Parathyroid adenoma (tissue), 2 donors: ENCODE results near the gene PITPNM1.
"Not testable (repeated sequence)": the region's sequence is repeated elsewhere in the genome, so short reads cannot be mapped to it uniquely, and the experiment has no call there.

Experiments
- H2AFZ ChIP-seq: fragments of 300-600 bp; sonication (generic); one replicate; pipeline ENCODE4 v1.7.0; 2017; ENCODE audit warnings: antibody characterized with exemption, mild to moderate bottlenecking
- H3K27ac ChIP-seq: fragments of 300-600 bp; sonication (generic); one replicate; pipeline ENCODE4 v1.7.0; 2017
- H3K27me3 ChIP-seq: fragments of 300-600 bp; sonication (generic); one replicate; pipeline ENCODE4 v1.7.0; 2017; ENCODE audit warnings: low read length; ENCODE audit not compliant: control insufficient read depth, insufficient read depth
- H3K36me3 ChIP-seq: fragments of 300-600 bp; sonication (generic); one replicate; pipeline ENCODE4 v1.7.0; 2017; ENCODE audit warnings: low read length; ENCODE audit not compliant: control insufficient read depth, insufficient read depth
- H3K4me1 ChIP-seq: fragments of 300-600 bp; sonication (generic); one replicate; pipeline ENCODE4 v1.7.0; 2017; ENCODE audit warnings: control low read depth
- H3K4me2 ChIP-seq: fragments of 300-600 bp; sonication (generic); one replicate; pipeline ENCODE4 v1.7.0; 2017; ENCODE audit warnings: low read length
- H3K4me3 ChIP-seq: fragments of 300-600 bp; sonication (generic); one replicate; pipeline ENCODE4 v1.7.0; 2017; ENCODE audit warnings: low read depth, low read length
- H3K79me2 ChIP-seq: fragments of 300-600 bp; sonication (generic); one replicate; pipeline ENCODE4 v1.7.0; 2017; ENCODE audit warnings: control low read depth
- H3K9ac ChIP-seq: fragments of 300-600 bp; sonication (generic); one replicate; pipeline ENCODE4 v1.7.0; 2017; ENCODE audit warnings: mild to moderate bottlenecking
- H3K9me3 ChIP-seq: fragments of 300-600 bp; sonication (generic); one replicate; pipeline ENCODE4 v1.7.0; 2017; ENCODE audit warnings: low read length; ENCODE audit not compliant: control insufficient read depth
- TF ChIP-seq, protein P1 (sequence below): fragments of 300-600 bp; sonication (generic); IDR thresholded peaks from one replicate; pipeline ENCODE4 v1.7.0; 2017; ENCODE audit warnings: antibody characterized with exemption, mild to moderate bottlenecking
- donor health status: primary hyperparathyroidism.

PITPNM1 gene

DNA sequence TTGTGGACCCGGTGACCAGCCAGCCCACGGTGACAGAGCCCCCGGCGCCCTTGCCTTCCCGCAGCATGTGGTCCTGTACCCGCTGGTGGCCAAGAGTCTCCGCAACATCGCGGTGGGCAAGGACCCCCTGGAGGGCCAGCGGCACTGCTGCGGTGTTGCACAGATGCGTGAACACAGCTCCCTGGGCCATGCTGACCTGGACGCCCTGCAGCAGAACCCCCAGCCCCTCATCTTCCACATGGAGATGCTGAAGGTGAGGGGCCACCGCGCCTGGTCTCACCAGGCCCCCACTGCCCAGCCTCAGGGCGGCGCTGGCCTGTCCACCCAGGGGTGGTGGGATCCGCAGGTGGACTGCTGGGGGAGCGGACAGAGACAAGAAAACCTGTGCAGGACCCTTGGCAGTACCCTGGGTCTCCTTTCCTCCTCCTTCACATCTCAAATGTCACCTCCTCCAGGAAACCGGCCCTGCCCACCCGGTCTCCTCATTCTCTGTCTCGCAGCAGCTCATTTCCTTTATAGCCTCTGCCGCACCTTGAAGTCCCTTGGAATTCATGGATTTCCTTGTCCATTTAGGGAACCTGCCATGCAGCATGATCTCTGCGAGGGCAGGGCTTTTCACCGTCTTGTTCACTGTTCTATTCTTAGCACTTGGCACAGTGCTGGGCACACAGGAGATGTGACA is 15.8 kb downstream of the PITPNM1 start:
- H3K79me2 ChIP-seq, result no peaks in the 10 kb centered on the region
- H3K27me3 ChIP-seq, result no peaks in the 10 kb centered on the region
- no peak overlapping the region for H2AFZ ChIP-seq
- no peaks in the 10 kb centered on the region for H3K4me1 ChIP-seq
- H3K36me3 ChIP-seq, result no peaks in the 10 kb centered on the region
- no peak overlapping the region for H3K9ac ChIP-seq
- H3K27ac ChIP-seq, result no peak overlapping the region
- no peak overlapping the region for H3K4me2 ChIP-seq
- TF ChIP-seq, protein P1, sequence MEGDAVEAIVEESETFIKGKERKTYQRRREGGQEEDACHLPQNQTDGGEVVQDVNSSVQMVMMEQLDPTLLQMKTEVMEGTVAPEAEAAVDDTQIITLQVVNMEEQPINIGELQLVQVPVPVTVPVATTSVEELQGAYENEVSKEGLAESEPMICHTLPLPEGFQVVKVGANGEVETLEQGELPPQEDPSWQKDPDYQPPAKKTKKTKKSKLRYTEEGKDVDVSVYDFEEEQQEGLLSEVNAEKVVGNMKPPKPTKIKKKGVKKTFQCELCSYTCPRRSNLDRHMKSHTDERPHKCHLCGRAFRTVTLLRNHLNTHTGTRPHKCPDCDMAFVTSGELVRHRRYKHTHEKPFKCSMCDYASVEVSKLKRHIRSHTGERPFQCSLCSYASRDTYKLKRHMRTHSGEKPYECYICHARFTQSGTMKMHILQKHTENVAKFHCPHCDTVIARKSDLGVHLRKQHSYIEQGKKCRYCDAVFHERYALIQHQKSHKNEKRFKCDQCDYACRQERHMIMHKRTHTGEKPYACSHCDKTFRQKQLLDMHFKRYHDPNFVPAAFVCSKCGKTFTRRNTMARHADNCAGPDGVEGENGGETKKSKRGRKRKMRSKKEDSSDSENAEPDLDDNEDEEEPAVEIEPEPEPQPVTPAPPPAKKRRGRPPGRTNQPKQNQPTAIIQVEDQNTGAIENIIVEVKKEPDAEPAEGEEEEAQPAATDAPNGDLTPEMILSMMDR, result no peak
- no peaks in the 10 kb centered on the region for H3K9me3 ChIP-seq
- no peak overlapping the region for H3K4me3 ChIP-seq

- Histone ChIP-seq H3K9ac (no peak overlapping the region), H3K27me3 (no peaks in the 10 kb centered on the region), H3K79me2 (peaks cover 2% of the 10 kb centered on the region), H3K4me1 (no peaks in the 10 kb centered on the region), H2AFZ (no peak overlapping the region), H3K4me2 (no peak overlapping the region), H3K4me3 (no peak overlapping the region), H3K27ac (no peak overlapping the region), H3K36me3 (no peaks in the 10 kb centered on the region), H3K9me3 (no peaks in the 10 kb centered on the region)
- TF ChIP-seq, protein P1, result no peak
Measured at GRCh38 chr11:67486481-67487195, 18.5 kb downstream of the PITPNM1 start.

- not testable (repeated sequence) for H3K4me1 ChIP-seq, H3K27me3 ChIP-seq, H3K4me2 ChIP-seq, H2AFZ ChIP-seq, H3K79me2 ChIP-seq, H3K9me3 ChIP-seq, H3K9ac ChIP-seq, H3K36me3 ChIP-seq, H3K4me3 ChIP-seq, H3K27ac ChIP-seq
Measured at GRCh38 chr11:67485873-67486361, 19.2 kb downstream of the PITPNM1 start.

DNA sequence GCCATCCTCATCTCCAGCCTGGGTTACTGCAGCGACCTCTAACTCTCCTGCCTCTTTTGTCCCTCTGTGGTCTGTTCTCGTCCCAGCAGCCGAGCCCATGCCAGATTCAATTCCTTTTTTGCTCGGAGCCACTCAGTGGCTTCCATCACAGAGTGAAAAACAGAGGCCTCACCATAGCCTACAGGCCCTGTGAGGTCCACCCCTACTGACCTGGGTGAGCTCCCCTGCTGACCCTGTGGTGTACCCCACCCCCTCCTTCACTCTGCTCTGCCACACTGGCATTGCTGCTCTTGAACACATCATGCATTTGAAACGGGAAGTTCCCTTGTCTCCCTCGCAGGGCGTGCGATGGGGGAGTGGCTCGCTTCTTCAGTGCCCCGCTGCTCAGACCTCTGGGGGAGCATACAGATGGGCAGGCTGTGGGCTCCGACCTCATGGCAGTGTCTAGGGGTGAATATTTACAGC is 20.3 kb downstream of the PITPNM1 start:
- Histone ChIP-seq H3K9ac (no peak overlapping the region), H2AFZ (no peak overlapping the region), H3K9me3 (no peaks in the 10 kb centered on the region), H3K4me2 (no peak overlapping the region), H3K27me3 (no peaks in the 10 kb centered on the region), H3K79me2 (peaks cover 2% of the 10 kb centered on the region), H3K36me3 (no peaks in the 10 kb centered on the region), H3K4me1 (no peaks in the 10 kb centered on the region), H3K27ac (no peak overlapping the region), H3K4me3 (no peak overlapping the region)
- TF ChIP-seq, protein P1, result no peak

- H3K4me1 ChIP-seq, result no peaks in the 10 kb centered on the region
- TF ChIP-seq, protein P1, result no peak
- H3K4me3 ChIP-seq, result peak overlapping the region; percentile 82
- no peak overlapping the region for H2AFZ ChIP-seq
- H3K79me2 ChIP-seq, result peaks cover 2% of the 10 kb centered on the region
- no peaks in the 10 kb centered on the region for H3K36me3 ChIP-seq
- H3K27me3 ChIP-seq, result no peaks in the 10 kb centered on the region
- peak overlapping the region; percentile 91 for H3K4me2 ChIP-seq
- H3K27ac ChIP-seq, result no peak overlapping the region
- H3K9ac ChIP-seq, result no peak overlapping the region
- H3K9me3 ChIP-seq, result no peaks in the 10 kb centered on the region
Measured at GRCh38 chr11:67483831-67484665, 21.1 kb downstream of the PITPNM1 start.
